HL-60/S4 treated with retinoic acid at 250 ng/mL for 4 days and 3 days (cell line): ENCODE results near the gene RBMS2.

Experiments
- in situ Hi-C: fragments of 300-500 bp; cut with MboI; formaldehyde crosslinking; loops from 2 replicates; pipeline ENCODE4 v1.7.0; 2022; ENCODE audit warnings: low sequenced_read_pairs

Gene RBMS2

DNA sequence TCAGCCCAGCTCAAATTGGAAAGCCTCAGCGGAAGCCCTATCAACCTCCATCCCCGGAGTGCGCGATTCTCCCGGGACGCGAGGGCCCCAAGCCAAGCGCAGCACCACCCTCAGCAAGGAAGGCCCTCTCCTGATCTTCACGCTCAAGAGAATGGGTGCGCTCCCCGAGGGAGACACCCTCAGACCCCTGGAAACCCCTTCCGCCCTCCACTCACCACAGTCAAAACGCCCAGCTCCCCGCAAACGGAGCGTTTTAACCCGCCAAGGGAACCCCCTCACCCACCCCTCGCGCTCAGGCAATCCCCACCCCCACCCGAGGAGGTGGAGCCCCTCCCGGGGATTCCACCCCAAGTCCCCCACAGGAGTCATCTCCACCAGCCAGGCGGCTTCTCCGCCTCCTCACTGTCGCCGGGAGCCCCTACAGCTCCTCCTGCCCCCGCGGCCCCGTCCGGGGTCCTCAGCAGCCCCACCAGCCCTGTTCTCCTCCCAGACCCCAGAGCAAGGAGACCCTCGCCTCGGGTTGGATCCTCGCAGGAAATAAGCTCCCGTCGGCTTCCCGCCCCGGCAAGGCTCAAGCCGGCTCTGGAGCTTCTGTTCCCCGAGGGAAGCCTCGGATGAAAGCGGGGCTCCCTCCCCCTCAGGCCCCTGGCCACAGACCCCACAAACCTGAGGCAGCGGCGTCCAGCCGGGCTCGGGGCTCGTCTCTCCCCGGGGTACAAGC, 108.0 kb downstream of the RBMS2 start:
- in situ Hi-C loops = no loop called here

DNA sequence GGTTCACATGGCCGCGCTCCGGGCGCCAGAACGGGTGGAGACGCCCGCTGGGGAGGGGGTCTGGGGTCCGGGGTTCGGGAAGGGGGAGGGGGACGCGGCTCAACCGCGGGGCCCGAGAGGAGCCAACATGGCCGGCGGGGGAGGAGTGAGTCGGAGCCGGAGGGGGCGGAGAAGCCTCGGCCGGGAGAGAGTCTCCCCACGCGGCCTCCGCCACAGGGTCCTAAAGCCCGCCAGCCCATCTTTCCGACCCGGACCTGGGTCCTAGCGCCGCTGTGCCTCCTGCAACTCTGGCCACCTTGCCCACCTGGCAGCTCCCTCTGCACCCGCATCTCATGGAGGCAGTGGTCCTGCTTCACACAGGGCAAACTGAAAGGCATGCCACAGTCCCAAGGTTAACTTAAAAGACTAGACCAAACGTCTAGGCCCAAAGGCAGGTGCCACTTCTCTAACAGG, 108.6 kb downstream of the RBMS2 start, which contains the start of gene BAZ2A:
TSS of gene BAZ2A (minus strand) at position 147 of the 453 bp plus-strand sequence. CDS start 12,796 bp downstream, outside the sequence.
- in situ Hi-C loops = no loop called here

DNA sequence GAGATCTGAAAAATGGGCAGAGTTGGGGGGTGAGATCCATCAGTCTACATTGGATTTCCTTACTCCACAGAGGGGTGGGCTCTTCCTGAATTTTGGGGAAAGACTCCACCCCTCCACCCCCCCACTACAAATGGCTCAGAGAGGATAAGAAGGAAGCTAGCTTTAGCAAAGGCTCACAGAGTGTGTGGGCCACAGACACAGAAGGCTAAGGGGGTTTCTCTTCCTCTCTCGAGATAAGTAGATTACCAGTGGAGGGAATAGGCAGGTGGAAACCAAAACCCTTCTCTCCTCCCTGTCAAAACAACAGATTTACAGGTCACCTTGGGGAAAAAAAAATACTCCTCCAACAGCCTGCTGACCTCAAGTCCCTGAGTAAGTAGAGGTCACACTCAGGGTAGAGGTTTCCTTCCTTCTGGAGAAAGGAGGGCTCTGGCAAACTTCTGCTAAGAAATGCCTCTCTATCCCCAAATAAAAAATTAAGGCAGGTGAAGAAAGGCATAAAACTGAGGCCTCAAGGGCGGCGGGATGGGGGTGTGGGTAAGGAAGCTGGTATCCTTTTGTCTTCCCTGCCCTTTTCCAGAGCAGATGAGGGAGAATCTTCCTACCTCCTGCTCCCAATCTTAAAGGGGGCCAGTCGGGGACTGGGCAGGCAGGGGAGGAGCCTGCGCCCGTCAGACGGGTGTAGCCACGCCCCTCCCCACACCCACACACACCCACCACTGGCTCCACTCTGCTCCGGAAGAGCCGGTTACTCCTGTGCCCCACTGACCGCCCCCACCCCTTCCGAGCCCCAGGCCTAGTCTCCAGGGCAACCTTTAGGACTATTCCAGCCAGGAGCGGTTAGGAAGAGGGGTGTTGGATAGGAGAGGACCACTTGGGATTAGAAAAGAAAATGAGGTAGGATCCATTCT, 110.4 kb downstream of the RBMS2 start:
- in situ Hi-C loops = no loop called here

DNA sequence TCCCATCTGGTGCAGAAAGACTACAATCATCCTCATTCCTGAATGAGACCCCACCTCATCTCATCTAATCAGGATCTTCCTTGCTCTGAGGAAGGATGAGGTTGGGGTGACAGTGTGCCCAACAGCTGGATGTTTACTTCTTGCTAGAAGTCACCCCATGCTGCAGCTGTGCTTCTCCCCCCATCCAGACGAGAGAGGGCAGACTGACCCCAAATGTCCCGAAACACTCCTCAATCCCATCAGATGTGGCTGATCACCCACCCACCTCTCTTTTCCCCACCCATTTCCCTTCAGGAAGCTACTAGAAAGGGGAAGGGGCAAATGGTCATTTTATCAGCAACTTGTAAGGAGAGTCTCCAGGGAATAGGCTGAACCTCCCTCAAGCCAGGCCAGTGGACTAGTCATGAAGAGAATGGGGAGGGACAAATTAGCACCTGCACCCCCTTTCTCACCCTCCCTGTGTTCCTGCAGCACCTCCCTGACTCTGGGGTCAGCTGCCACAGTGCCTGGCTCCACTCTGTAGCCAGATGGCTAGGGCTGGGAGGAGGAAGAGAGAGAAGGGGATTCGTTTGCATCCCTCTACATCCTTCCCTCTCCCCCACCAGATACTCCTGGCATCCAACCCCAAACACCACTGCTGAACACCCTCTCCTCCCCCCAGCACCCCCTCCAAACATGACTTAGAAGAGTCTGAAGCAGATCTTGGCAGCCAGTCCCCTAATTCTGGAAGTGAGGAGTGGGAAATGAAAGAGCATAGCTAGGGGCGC, 111.3 kb downstream of the RBMS2 start:
- in situ Hi-C loops = no loop called here

DNA sequence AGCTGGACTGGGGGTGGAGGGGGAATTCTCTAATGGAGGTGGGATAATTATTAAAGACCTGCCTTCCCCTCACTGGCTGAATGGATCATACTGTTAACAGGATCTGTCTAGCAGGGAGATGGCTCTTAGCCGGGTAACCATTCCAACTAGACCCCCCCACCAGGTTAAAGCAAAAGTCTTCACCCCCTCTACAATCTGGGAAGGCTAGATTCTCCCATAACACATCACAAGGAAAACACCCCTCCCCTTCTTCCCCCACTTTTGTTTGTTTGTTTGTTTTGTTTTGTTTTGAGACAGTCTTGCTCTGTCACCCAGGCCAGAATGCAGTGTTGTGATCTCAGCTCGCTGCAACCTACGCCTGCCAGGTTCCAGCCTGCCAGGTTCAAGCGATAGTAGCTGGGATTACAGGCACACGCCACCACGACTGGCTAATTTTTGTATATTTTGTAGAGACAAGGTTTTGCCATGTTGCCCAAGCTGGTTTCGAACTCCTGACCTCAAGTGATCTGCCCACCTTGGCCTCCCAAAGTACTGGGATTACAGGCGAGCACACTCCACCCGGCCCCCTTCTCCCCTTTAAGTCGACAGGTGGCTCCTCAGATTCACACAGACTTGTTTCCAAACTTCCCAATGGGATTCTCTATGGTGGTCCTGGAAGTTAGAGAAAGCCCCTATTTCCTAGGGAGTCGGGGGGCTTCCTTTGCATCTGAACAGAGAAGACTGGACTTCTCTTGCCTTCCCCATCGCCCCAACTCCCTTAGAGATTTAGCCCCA, 112.0 kb downstream of the RBMS2 start:
- in situ Hi-C loops = no loop called here

DNA sequence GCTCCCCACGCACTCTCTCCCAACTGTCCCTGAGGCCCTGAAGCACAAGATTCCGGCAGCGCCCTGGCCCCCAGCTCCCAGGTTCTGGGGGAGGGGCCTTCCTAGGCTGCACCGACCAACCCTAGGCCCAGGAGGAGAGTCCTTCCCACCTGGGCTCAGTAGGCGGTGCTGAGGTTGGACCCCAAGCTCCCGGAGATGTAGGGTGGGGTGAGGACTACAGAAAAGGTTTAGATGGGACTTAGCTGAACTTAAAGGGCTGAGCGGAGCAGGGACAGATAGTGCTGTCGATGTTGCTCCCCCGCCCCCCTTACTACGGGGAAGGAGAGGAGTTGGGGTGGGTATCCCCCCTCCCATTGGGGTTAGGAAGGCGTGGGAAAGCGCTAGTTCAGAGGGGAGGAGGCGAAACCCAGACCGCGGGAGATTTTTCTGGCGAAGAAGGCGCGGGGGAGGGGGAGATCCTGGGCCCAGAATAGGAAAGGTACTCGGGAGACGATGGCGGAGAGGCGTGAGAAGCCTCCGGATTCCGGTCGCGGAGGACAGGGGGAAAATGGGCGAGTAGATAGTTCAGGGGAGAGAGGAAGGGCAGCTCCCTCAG, 112.7 kb downstream of the RBMS2 start:
- in situ Hi-C loops = no loop called here

DNA sequence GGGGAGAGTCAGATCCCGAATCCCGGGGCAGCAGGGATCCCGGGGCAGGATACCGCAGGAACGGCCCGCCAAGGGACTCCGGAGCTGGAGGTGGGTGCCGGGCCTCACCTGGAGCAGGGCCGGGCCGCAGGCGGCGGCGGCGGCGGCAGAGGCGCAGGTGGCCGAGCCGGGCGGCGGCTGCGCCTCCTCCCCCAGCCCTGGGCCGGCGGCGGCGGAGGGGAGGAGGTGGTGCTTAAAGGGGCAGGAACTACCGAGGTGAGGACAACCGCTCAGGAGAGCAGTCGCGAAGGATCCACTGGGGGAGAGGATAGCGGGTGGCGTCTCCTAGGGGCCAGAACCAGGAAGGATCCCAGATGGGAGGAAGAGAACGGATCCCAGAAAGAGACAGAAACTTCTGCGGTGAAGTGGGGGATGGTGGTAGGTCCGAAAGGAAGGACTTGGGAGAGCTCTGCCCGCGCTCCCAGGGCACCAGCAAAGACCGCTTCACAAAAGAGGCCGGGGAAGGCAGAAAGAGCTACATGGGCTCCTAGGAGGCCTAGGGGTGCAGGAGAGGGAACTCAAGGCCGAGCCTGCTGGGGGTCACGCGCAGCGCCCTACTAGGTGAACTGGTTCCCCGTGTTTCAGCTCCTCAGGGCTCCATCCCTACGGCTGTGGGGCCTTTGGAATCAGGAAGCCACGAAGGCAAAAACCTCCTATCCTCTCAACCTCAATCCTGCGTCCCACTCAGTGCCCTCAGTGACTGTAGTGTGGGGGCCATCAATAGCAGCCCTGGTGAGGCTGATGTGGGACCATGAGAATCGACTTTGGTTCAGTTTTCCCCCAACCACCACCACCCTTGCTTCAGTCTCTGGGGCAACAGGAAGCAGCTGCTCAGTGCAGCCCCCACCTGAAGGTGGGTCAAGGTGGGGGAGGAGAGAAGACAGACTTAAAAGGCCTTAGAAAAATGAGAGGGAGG, 113.5 kb downstream of the RBMS2 start:
- in situ Hi-C loops = no loop called here

DNA sequence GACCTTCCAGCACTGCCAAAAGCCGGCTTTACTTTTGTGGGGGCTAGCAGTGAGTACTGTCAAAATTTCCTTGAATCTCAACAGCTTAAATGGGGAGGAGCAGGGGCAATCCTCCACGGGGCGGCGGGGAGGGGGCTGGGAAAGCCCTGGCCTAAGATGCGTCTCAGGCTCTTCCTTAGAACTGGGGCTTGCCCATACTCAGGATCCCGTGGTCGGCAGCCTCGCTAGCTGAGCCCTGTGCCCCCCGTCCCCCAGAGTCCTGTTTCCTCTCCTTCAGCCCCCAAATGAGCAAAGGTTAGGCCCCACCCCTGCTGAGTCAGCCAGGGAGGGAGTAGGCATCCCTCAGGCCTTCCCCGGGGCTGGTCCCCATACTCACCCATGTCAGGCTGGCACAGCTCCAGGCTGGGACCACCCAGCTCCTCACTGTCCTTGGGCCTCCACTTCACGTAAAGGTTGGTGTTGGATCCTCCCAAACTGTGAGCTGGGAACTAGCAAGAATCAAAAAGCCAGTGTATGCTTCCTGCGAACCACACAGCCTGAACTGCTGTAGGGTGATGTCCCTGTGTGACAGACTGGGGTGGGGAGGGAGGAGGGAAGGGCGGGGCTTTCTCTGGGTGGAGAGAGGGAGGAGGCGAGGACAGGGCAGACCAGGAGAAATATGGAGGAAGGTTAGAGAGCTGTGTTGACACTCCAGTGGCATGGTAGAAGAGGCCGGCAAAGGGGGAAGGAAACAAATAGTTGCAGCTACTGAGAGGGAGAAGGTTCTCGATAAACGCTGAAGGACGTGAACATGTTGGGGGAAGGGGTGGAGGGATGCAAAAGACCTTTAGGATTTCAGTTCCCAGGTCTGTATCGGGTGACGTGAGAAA, 114.4 kb downstream of the RBMS2 start:
- in situ Hi-C loops = no loop called here

DNA sequence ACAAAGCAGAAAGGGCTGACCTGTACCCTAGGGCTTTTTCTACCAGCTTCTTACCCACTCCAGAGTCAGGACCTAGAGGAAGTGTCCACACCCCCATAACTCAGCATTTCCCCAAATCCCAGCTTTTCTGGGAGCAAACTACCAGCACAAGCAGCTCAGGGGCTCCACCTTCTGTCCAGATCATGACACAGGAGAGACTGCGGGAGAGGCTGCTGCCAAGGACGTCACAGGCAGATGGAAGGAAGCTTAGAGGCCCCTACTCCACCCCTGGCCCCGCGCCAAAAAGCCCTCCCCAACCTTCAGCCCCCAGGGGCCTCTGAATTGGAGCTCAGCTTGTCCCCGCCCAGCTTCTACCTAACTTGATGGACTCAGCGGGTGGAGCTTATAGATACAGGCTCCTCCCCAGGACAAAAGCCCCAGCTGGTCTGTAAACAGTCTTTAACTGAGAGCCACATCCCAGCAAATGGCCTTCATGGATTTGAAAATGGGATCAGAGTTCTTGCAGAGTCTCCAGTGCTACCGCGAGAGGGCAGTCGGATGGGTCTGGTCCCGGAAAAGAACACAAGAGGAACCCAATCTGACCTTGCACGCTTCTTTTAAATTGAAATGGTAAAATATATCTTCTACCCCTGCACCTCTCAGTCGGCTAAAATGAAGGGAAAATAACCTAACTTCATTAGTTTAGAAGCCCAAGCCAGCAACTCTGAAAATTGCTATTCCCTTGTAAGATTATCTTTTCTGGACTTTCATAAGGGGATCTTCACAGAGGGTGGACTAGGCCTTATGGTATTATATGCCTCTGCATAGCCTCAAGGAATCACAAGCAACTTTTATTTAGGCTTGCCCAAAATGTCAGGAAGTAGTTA, 115.3 kb downstream of the RBMS2 start:
- in situ Hi-C loops = no loop called here

DNA sequence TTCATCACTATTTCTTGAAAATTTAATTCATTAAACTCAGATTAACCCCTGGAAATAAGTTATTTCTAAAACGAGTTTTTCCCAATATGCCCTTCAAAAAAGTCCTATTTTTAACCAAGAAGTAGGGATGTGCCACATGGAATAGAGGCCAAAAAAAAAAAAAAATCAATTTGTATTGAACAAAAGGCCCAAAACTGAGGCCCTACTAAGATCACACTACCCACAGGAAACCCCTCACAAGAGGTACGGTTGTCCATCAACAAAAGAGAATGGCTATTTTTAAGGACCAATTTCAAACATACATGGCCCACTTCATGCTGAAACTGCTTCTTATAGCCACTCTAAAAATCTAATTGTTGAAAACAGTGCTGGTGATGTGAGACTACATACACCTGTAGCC, 116.0 kb downstream of the RBMS2 start:
- in situ Hi-C loops = no loop called here

DNA sequence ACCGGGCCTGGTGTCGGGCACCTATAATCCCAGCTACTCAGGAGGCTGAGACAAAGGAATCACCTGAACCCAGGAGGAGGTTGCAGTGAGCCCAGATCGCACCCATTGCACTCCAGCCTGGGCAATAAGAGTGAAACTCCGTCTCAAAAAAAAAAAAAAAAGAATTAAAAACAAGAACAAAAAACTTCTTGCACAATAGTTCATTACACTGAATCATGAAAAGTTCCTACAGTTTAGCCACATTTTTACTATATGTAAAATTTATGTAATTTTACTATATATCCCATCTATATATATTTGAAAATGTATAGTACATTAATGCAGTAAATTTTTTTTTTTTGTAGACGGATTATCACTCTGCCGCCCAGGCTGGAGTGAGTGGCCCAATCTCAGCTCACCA, 119.6 kb downstream of the RBMS2 start:
- in situ Hi-C loops = no loop called here

DNA sequence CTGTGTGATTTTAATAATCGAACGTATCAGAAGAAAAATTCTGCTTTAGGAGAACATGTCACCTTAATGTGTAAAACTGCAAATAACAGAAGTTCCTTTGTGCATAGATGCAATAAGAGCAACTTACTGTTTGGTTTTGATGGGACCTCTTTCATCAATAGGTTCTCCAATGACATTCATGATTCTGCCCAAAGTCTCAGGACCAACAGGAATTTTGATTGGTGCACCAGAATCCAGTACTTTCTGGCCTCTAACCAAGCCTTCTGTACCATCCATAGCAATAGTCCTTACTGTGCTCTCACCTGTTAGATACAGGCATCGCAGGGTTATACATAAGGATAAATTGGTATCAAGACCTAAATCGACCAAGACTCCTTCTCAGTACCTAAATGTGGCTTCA, 123.0 kb downstream of the RBMS2 start:
- in situ Hi-C loops = no loop called here

DNA sequence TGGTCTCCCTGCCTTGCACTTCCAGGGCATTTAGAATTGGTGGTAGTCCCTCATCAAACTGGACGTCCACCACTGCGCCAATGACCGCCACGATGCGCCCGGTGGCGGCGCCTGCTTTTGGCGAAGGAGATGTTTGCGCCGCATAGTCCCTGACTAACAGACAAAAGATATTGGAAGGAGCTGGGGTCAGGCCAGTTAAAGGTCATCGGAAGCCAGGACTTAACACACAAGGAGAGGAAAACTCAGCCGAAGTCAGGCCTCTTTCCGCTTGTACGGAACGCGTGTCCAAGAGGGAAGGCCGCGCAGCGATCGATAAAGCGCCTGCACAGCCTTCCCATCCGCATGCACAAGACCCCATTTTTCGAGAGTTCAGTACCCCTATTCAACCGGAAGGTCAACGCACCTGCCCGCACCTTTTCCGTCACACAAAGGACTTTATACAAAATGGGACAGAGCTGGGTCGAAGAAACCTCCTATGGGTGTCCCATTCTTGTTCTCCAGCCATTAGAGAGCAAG, 123.6 kb downstream of the RBMS2 start:
- in situ Hi-C loops = no loop called here
